Measurements from ENCODE around the gene NAB1.
"Not testable (repeated sequence)": the region's sequence is repeated elsewhere in the genome, so short reads cannot be mapped to it uniquely, and the experiment has no call there.

NAB1 gene

GRCh38 chr2:190670182-190670946, 21.5 kb downstream of the NAB1 start:
- peak; percentile 62 for DNase-seq

GRCh38 chr2:190674966-190675650, 26.2 kb downstream of the NAB1 start:
- DNase-seq: no peak

GRCh38 chr2:190677255-190677654, 28.4 kb downstream of the NAB1 start:
- DNase-seq: no peak

- peak; percentile 29 for DNase-seq
Measured at GRCh38 chr2:190678444-190679162, 29.7 kb downstream of the NAB1 start.

GRCh38 chr2:190679391-190679790, 30.5 kb downstream of the NAB1 start:
- no peak for DNase-seq

- DNase-seq: peak; percentile 57
Measured at GRCh38 chr2:190679813-190680591, 31.1 kb downstream of the NAB1 start.

GRCh38 chr2:190682168-190682567, 33.3 kb downstream of the NAB1 start:
- DNase-seq: no peak

- no peak for DNase-seq
Measured at GRCh38 chr2:190683802-190684201, 34.9 kb downstream of the NAB1 start.

GRCh38 chr2:190684931-190685330, 36.0 kb downstream of the NAB1 start:
- DNase-seq: no peak

- DNase-seq: no peak
Measured at GRCh38 chr2:190685333-190685732, 36.5 kb downstream of the NAB1 start.

- DNase-seq: no peak
Measured at GRCh38 chr2:190693533-190694232, 44.8 kb downstream of the NAB1 start.

GRCh38 chr2:190694479-190694878, 45.6 kb downstream of the NAB1 start:
- no peak for DNase-seq

- no peak for DNase-seq
Measured at GRCh38 chr2:190695739-190696138, 46.9 kb downstream of the NAB1 start.

- no peak for DNase-seq
Measured at GRCh38 chr2:190696792-190697398, 48.0 kb downstream of the NAB1 start.

- no peak for DNase-seq
Measured at GRCh38 chr2:190697421-190697820, 48.5 kb downstream of the NAB1 start.

- DNase-seq: no peak
Measured at GRCh38 chr2:190698895-190699294, 50.0 kb downstream of the NAB1 start.

GRCh38 chr2:190701586-190701985, 52.7 kb downstream of the NAB1 start:
- DNase-seq: no peak

- no peak for DNase-seq
Measured at GRCh38 chr2:190705280-190705679, 56.4 kb downstream of the NAB1 start.

- no peak for DNase-seq
Measured at GRCh38 chr2:190707726-190708125, 58.8 kb downstream of the NAB1 start.

GRCh38 chr2:190708650-190709049, 59.8 kb downstream of the NAB1 start:
- DNase-seq: not testable (repeated sequence)

GRCh38 chr2:190711069-190711468, 62.2 kb downstream of the NAB1 start:
- DNase-seq: no peak

GRCh38 chr2:190713471-190713870, 64.6 kb downstream of the NAB1 start:
- DNase-seq: no peak
